Tibial nerve (tissue), 4 donors: ENCODE data around the gene GARS1. TPM values are rescaled to one million over a fixed set of nuclear protein-coding genes. Genes with fewer than 3 reads are reported as not detected.

Experiments used
- DNase-seq, 2 donors: peaks; one replicate each; pipeline ENCODE4 v3.0.0-alpha.2; 2019; ENCODE audit warnings: low spot score in 2 of 2
- H3K27ac ChIP-seq, 4 donors: fragments of 200-600 bp; sonication (generic) in 3 of 4; one replicate each; pipeline ENCODE4 v1.5.1; 2017 to 2019; ENCODE audit warnings: mild to moderate bottlenecking in 1 of 4
- H3K27me3 ChIP-seq, 2 donors: fragments of 200-600 bp; sonication (generic) in 1 of 2; one replicate each; pipeline versions ENCODE4 v1.5.1 to v1.6.0; 2017 to 2019
- H3K36me3 ChIP-seq, 3 donors: fragments of 200-600 bp; sonication (generic); one replicate each; pipeline ENCODE4 v1.5.1; 2018 to 2019
- H3K4me1 ChIP-seq, 4 donors: fragments of 200-600 bp; sonication (generic) in 3 of 4; one replicate each; pipeline ENCODE4 v1.5.1; 2017 to 2019
- H3K4me3 ChIP-seq, 4 donors: fragments of 200-600 bp; sonication (generic) in 3 of 4; one replicate each; pipeline ENCODE4 v1.5.1; 2017 to 2019; ENCODE audit warnings: mild to moderate bottlenecking in 1 of 4, moderate library complexity in 1 of 4
- H3K9me3 ChIP-seq, 4 donors: fragments of 200-600 bp; sonication (generic) in 3 of 4; one replicate each; pipeline ENCODE4 v1.5.1; 2017 to 2019
- EP300 ChIP-seq, 2 donors: sonication (generic); formaldehyde crosslinking; IDR thresholded peaks; one replicate each; pipeline ENCODE4 v1.6.1; 2017; ENCODE audit warnings: antibody characterized with exemption in 2 of 2, mild to moderate bottlenecking in 1 of 2
- POLR2A ChIP-seq, 2 donors: fragments of 450-650 bp; IDR thresholded peaks; one replicate each; pipeline ENCODE4 v1.6.1; 2017; ENCODE audit warnings: antibody characterized with exemption in 2 of 2, mild to moderate bottlenecking in 2 of 2, moderate library complexity in 2 of 2
- WGBS, 2 donors: methylation state at CpG; one replicate each; pipeline ENCODE4 v1.1.5; 2018; 5-methylcytosine and 5-hydroxymethylcytosine counted together
- total RNA-seq, 4 donors: library from RNA; depleted of rRNA; stranded (reverse); fragments of >200 nt; gene quantifications; one replicate each; pipeline ENCODE4 v1.1.0, GENCODE V29; 2016
- TF ChIP-seq, protein P1 (sequence below), 5 experiments: fragments of 200-600 bp in 3 of 5; fragments of 450-650 bp in 2 of 5; sonication (generic) in 3 of 5; IDR thresholded peaks; one replicate each; pipeline ENCODE4 v1.5.1; 2016 to 2019; ENCODE audit warnings: antibody characterized with exemption in 5 of 5, mild to moderate bottlenecking in 3 of 5, moderate library complexity in 2 of 5

GARS1 gene
- total RNA-seq, 4 donors from 2014 or later: 36.9 to 61.1 (median 55.9) TPM

DNA sequence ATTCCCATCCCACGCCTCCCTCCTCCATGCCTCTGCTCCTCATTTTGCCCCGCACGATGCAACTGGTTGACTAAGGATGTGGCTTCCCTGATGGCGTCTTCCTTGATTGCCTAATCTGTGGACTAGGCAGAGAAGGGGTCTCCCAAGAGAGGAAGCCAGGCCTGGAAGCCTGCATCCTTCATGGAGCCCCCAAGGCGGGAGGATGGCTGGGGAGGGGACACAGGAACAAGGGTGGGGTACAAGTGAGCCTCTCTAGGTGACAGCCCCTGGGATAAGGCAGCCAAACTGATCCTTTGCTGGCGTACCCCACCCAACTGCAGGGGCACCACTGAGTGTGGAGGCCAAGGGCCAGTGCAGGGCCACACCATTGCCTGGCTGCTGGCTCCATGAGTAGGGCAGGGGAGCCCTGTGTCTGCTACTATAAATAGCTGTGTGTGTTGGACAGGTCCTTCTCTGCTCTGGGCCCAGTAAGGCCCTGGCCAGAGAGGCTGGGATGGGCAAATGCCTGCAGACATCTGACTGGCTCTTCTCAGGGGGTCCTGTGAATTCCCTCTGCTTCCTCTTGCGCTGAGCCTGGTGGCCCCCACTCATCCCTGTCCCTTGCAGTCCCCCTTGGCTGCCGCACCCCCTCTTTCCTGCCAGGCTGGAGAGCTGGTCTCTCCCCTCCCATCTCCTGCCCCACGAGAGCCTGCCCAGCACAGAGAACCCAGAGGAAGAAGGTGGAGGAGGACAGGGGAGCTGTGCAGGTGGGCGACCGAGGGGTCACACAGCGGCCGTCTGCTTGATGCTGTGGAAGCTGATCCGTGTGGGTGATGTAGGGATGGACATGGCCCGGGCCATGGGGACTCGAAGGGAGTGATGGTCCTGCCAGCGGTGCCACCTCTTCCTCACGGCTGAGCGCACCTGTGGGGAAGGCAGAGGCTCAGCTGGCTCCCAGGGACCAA, 58.3 kb downstream of the GARS1 start:
- H3K9me3 ChIP-seq: no peaks in the 10 kb centered on the region
- H3K36me3 ChIP-seq: no peaks in the 10 kb centered on the region
- H3K27ac ChIP-seq: no peak overlapping the region
- no peak overlapping the region for H3K4me3 ChIP-seq
- TF ChIP-seq EP300 (IDR thresholded peaks at IDR 0.05) (no peak), POLR2A (IDR thresholded peaks at IDR 0.05) (no peak)
- TF ChIP-seq, protein P1, sequence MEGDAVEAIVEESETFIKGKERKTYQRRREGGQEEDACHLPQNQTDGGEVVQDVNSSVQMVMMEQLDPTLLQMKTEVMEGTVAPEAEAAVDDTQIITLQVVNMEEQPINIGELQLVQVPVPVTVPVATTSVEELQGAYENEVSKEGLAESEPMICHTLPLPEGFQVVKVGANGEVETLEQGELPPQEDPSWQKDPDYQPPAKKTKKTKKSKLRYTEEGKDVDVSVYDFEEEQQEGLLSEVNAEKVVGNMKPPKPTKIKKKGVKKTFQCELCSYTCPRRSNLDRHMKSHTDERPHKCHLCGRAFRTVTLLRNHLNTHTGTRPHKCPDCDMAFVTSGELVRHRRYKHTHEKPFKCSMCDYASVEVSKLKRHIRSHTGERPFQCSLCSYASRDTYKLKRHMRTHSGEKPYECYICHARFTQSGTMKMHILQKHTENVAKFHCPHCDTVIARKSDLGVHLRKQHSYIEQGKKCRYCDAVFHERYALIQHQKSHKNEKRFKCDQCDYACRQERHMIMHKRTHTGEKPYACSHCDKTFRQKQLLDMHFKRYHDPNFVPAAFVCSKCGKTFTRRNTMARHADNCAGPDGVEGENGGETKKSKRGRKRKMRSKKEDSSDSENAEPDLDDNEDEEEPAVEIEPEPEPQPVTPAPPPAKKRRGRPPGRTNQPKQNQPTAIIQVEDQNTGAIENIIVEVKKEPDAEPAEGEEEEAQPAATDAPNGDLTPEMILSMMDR (IDR thresholded peaks at IDR 0.05): no peak
- no peaks in the 10 kb centered on the region for H3K27me3 ChIP-seq
- DNase-seq: no peak
- H3K4me1 ChIP-seq: no peaks in the 10 kb centered on the region
- WGBS, 2 donors: 90 to 92% methylated on average over 17 to 18 of the region's 19 CpGs

DNA sequence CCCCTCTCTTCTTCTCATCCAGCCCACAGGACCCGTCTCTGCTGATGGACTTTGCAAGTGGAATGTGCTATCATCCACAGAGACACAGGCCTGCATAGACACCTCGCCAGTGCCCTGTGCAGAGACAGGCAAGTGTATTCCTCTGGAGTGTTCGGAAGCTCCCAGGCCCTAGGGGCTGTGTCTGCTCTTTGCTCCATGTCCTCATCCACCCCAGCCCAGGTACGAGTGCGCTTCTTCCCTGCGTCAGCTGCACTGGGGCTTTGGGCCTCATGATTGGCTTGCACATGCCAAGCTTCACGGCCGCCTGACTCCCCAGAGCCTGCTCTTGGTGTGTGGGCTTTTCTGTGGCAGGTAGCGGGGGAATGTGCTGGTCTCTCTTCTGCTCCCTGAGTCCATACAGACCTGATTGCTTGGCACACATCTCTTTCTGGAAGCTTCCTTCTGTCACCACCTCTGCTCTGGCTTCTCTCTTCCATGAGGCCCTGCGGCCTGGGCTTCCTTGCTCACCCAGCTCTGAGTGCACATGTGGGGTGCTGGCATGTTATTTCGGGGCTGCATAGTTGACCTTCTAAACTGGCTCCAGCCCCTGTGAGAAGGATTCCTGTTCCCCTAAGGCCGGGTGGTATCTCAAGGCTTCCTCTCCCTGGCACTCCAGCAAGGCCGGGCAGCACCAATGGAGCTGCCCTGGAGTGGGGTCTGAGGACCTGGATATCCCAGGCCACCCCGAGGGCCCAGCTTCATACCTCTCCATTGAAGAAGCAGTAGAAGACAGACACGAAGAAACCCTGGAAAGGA, 59.8 kb downstream of the GARS1 start:
- DNase-seq: no peak
- Histone ChIP-seq H3K36me3 (no peaks in the 10 kb centered on the region), H3K9me3 (no peaks in the 10 kb centered on the region), H3K4me3 (no peak overlapping the region), H3K27me3 (no peaks in the 10 kb centered on the region), H3K27ac (no peak overlapping the region), H3K4me1 (no peaks in the 10 kb centered on the region)
- 86 to 89% methylated on average over 15 of the region's 15 CpGs for WGBS, 2 donors
- TF ChIP-seq POLR2A (IDR thresholded peaks at IDR 0.05) (no peak), EP300 (IDR thresholded peaks at IDR 0.05) (no peak)
- TF ChIP-seq, protein P1 (IDR thresholded peaks at IDR 0.05): no peak

DNA sequence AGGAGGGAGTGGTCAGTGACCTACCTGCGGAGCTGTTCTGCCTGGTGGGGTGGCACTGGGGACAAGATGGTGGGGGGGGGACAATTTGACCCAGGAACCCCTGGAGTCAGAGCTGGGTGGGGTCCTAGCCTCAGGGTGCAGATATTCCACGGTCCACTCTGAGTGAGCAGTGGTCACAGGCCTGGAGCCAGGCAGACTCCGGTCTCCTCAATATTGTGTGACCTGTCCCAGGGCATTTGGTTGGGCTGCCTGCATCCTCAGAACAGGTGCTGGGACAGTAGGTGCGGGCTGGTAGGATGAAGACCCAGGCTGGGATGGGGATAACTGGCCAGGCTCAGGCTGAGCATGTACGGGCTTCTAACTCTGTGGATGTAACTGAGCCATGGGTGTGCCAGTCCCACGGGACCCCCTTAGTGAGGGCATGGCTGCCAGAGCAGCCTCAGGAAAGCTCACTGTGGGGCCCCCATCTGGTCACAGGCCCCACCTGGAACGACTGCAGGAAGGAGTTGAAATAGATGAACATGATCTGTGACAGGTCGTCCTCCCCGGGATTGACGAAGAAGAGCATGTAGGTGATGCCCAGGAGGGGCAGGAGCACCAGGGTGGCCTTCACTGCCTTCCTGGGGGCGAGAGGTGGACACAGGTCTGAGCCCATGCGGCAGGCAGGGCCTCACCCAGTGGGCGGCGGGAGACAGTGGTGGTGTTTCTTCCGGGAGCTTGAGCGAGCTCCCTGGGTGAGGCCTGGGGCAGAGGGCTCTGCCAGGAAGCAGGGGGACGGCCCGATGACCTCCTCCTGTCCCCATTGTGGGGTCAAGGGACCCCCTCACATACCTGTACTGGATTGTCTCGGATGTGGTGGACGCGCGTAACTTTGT, 60.7 kb downstream of the GARS1 start:
- DNase-seq: no peak
- 78 to 86% methylated on average over 19 to 22 of the region's 22 CpGs for WGBS, 2 donors
- H3K9me3 ChIP-seq: no peaks in the 10 kb centered on the region
- no peak overlapping the region for H3K4me3 ChIP-seq
- no peaks in the 10 kb centered on the region for H3K36me3 ChIP-seq
- H3K4me1 ChIP-seq: no peaks in the 10 kb centered on the region
- no peaks in the 10 kb centered on the region for H3K27me3 ChIP-seq
- TF ChIP-seq POLR2A (IDR thresholded peaks at IDR 0.05): no peak
- TF ChIP-seq EP300 (IDR thresholded peaks at IDR 0.05): no peak
- TF ChIP-seq, protein P1 (IDR thresholded peaks at IDR 0.05): no peak
- H3K27ac ChIP-seq: no peak overlapping the region

DNA sequence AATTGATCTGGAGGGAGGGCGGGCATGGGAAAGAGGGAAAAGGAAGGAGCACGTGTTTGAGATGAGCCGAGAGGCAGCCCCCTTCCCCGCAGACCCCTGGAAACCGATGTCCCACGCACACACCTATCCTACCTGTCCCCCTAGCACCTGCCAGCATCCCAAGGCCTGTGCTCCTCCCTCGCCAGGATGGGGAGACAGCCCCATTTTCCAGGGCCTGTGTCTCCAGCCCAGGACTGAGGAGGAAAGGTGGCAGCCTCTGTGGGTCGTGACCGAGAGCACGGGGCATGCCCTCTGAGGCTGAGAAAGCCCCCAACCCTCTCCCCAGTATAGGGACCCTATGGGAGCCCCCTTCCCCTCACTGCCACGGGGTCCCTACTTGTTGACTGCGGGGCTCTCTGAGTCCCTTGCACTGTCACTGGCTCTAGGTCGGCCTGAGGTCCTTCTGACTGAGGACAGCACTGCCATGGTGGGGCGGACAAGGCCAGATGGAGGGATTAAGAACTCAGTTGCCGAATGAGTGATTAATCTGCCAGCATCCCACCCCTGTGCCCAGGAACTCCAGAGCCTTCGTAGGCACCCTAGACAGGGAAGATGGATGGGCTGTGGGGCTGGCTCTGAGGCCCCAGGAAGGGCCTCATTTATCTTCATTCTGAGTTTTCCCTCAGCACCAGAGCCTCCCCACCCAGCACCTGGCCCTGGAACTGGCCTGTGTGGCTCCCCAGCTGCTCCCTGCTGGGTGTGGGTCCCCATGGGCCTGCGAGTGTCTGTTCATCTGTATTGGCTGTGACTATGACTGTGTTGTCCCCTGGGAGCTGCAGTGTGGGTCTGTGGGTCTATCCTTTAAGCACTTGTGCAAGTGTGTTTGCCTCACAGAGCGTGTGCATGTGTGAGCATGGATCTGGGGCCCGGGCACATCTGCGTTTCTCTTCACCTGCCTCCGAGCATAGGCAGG, 61.6 kb downstream of the GARS1 start:
- Histone ChIP-seq H3K9me3 (no peaks in the 10 kb centered on the region), H3K4me1 (no peaks in the 10 kb centered on the region), H3K36me3 (no peaks in the 10 kb centered on the region), H3K4me3 (no peak overlapping the region), H3K27me3 (no peaks in the 10 kb centered on the region), H3K27ac (no peak overlapping the region)
- DNase-seq: no peak
- WGBS, 2 donors: 82 to 87% methylated on average over 15 to 20 of the region's 21 CpGs
- TF ChIP-seq EP300 (IDR thresholded peaks at IDR 0.05): no peak
- TF ChIP-seq, protein P1 (IDR thresholded peaks at IDR 0.05): no peak
- no peak for TF ChIP-seq POLR2A (IDR thresholded peaks at IDR 0.05)
